Bronchial epithelial cell (primary cell): Measurements from ENCODE around the gene SPRR4. TPM values are rescaled to one million over a fixed set of nuclear protein-coding genes. Genes with fewer than 3 reads are reported as not detected.
"Not testable (repeated sequence)": the region's sequence is repeated elsewhere in the genome, so short reads cannot be mapped to it uniquely, and the experiment has no call there.

Experiments
- DNase-seq: peaks from one replicate; pipeline ENCODE4 v3.0.0-alpha.2; 2010; ENCODE audit warnings: low read depth
- FAIRE-seq: peaks from 2 replicates; lab custom pipeline; 2011; peaks lifted over from hg19 to GRCh38; lab: Jason Lieb, UNC
- H3K27me3 ChIP-seq: 2 replicates; pipeline ENCODE4 v1.5.1; 2011; ENCODE audit warnings: low read length; ENCODE audit not compliant: control insufficient read depth, insufficient read depth
- H3K36me3 ChIP-seq: 2 replicates; pipeline ENCODE4 v1.5.1; 2011; ENCODE audit warnings: low read length; ENCODE audit not compliant: control insufficient read depth, insufficient read depth
- H3K4me3 ChIP-seq: 2 replicates; pipeline ENCODE4 v1.5.1; 2011; ENCODE audit warnings: mild to moderate bottlenecking, low read depth, low read length, control low read depth
- CTCF ChIP-seq: IDR thresholded peaks from 2 replicates; pipeline ENCODE4 v1.5.1; 2011; ENCODE audit warnings: mild to moderate bottlenecking, moderate library complexity, low read length, control low read depth, inconsistent platforms; ENCODE audit not compliant: insufficient read depth, severe bottlenecking
- total RNA-seq: library from RNA; depleted of rRNA; stranded (reverse); fragments of >200 nt; gene quantifications from 2 replicates; pipeline ENCODE4 v1.2.1, GENCODE V29; 2014

SPRR4 gene
- total RNA-seq, 1 donor from 2014 or later: not detected

- peak; percentile 42 for DNase-seq
- peak; percentile 83 for FAIRE-seq
- H3K27me3 ChIP-seq: no peaks in the 10 kb centered on the region
- H3K4me3 ChIP-seq: no peak overlapping the region
- H3K36me3 ChIP-seq: no peaks in the 10 kb centered on the region
- no peak for TF ChIP-seq CTCF
Measured at GRCh38 chr1:152999818-153000217, 29.4 kb downstream of the SPRR4 start.

- no peaks in the 10 kb centered on the region for H3K36me3 ChIP-seq
- H3K4me3 ChIP-seq: no peak overlapping the region
- H3K27me3 ChIP-seq: no peaks in the 10 kb centered on the region
- DNase-seq (peak; percentile 51), FAIRE-seq (peak; percentile 64)
- TF ChIP-seq CTCF: no peak
Measured at GRCh38 chr1:153000294-153000693, 29.8 kb downstream of the SPRR4 start.

- Histone ChIP-seq H3K4me3 (no peak within 1 kb of the TSS), H3K36me3 (no peaks in the 10 kb centered on the region), H3K27me3 (no peaks in the 10 kb centered on the region)
- DNase-seq (no peak), FAIRE-seq (no peak)
- TF ChIP-seq CTCF: no peak
Measured at GRCh38 chr1:153001382-153001781, 30.9 kb downstream of the SPRR4 start, which contains the start of gene SPRR3. Gene SPRR3, plus strand, starts transcription at chr1:153001749. Its CDS starts 1,272 bp downstream, at chr1:153003021.

- H3K4me3 ChIP-seq, H3K27me3 ChIP-seq, DNase-seq, FAIRE-seq, H3K36me3 ChIP-seq: not testable (repeated sequence)
Measured at GRCh38 chr1:153011235-153011758, 40.8 kb downstream of the SPRR4 start.

DNA sequence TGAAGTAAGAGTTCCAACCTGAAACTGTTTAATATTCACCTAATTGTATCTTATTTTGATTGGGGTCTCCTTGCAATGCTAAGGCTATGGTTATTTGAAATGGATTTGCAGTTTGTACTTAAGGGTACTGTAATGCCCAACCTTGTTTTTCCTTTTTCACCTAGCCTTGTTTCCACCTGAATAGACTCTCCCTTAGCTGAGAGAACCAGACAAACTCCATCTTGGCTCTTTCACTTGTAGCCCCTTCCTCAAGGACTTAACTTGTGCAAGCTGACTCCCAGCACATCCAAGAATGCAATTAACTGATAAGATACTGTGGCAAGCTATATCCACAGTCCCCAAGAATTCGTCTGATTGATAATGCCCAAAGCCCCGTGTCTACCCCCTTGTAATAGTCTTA lies 51.4 kb downstream of the SPRR4 start:
- not testable (repeated sequence) for FAIRE-seq, H3K36me3 ChIP-seq, DNase-seq, H3K4me3 ChIP-seq, H3K27me3 ChIP-seq

Other genes with a start within 250 kb of the SPRR4 start
- gene KPRP, start 212.6 kb upstream of the SPRR4 start, total RNA-seq: not detected in 2 replicates
- not detected in 2 replicates for gene LCE1F, start 195.5 kb upstream of the SPRR4 start, total RNA-seq
- gene LCE1E, start 184.4 kb upstream of the SPRR4 start, total RNA-seq: not detected in 2 replicates
- gene LCE1D, start 173.9 kb upstream of the SPRR4 start, total RNA-seq: not detected in 2 replicates
- gene LCE1C, start 164.0 kb upstream of the SPRR4 start, total RNA-seq: 0.26 TPM in 1 of 2 replicates, not detected in the other
- not detected in 2 replicates for gene LCE1B, start 158.7 kb upstream of the SPRR4 start, total RNA-seq
- gene LCE1A, start 143.2 kb upstream of the SPRR4 start, total RNA-seq: not detected in 2 replicates
- not detected in 2 replicates for gene LCE6A, start 127.8 kb upstream of the SPRR4 start, total RNA-seq
- not detected in 2 replicates for gene LCE7A, start 110.7 kb upstream of the SPRR4 start, total RNA-seq
- gene SMCP, start 92.3 kb upstream of the SPRR4 start, total RNA-seq: not detected in 2 replicates
- 1.6 and 14.6 TPM in 2 replicates for gene IVL, start 62.1 kb upstream of the SPRR4 start, total RNA-seq
- gene SPRR5, start 23.4 kb upstream of the SPRR4 start, total RNA-seq: not detected in 2 replicates
- 41.2 TPM in 1 of 2 replicates, not detected in the other for gene SPRR1A, start 13.4 kb downstream of the SPRR4 start, total RNA-seq
- gene SPRR3, start 31.1 kb downstream of the SPRR4 start, total RNA-seq: 136 and 342 TPM in 2 replicates
- gene SPRR1B, start 60.6 kb downstream of the SPRR4 start, total RNA-seq: 11.8 and 91.5 TPM in 2 replicates
- 2.4 and 15.6 TPM in 2 replicates for gene SPRR2D, start 70.5 kb downstream of the SPRR4 start, total RNA-seq
- gene SPRR2A, start 86.9 kb downstream of the SPRR4 start, total RNA-seq: 1.3 and 3.8 TPM in 2 replicates
- gene SPRR2B, start 101.0 kb downstream of the SPRR4 start, total RNA-seq: not detected in 2 replicates
- 0.26 and 3.7 TPM in 2 replicates for gene SPRR2E, start 123.9 kb downstream of the SPRR4 start, total RNA-seq
- not detected in 2 replicates for gene SPRR2F, start 142.9 kb downstream of the SPRR4 start, total RNA-seq
- gene SPRR2G, start 180.2 kb downstream of the SPRR4 start, total RNA-seq: not detected in 2 replicates
- gene LELP1, start 232.8 kb downstream of the SPRR4 start, total RNA-seq: not detected in 2 replicates
- not detected in 2 replicates for gene PRR9, start 246.9 kb downstream of the SPRR4 start, total RNA-seq